DMS79 treated with DMSO at 0.1 percent for 48 hours (cell line): Measurements from ENCODE around the gene VPS9D1.

ENCODE experiments used
- DNase-seq: peaks from one replicate; lab custom pipeline; 2025; lab: John Stamatoyannopoulos, UW

The VPS9D1 gene

GRCh38 chr16:89660146-89660545 lies 60.6 kb downstream of the VPS9D1 start:
- no peak for DNase-seq

GRCh38 chr16:89658221-89658879 lies 62.3 kb downstream of the VPS9D1 start:
- DNase-seq: peak; percentile 14

- DNase-seq: peak; percentile 32
Observed at GRCh38 chr16:89657442-89658220, 63.1 kb downstream of the VPS9D1 start, which contains the start of the genes CHMP1A and SPATA33. CHMP1A (minus strand) TSS chr16:89657708; CDS start chr16:89657588, 120 bp downstream. SPATA33 (plus strand) TSS chr16:89657836; CDS start chr16:89657912, 76 bp downstream.
